Caco-2 (cell line): ENCODE data around the gene BTN1A1. TPM values are rescaled to one million over a fixed set of nuclear protein-coding genes. Genes with fewer than 3 reads are reported as not detected.
A peak's percentile ranks its signal among the peaks of the same experiment; 100 is the strongest.
"Not testable (repeated sequence)": the region's sequence is repeated elsewhere in the genome, so short reads cannot be mapped to it uniquely, and the experiment has no call there.

Source experiments
- BruUV-seq: library from RNA; stranded (reverse); fragments of 400-500 nt; replicated peaks from 2 replicates; lab custom pipeline; 2021; lab: Mats Ljungman, UMichigan
- CTCF ChIA-PET: fragments of 300-600 bp; sonication (Branson Sonifier 250); formaldehyde crosslinking; loops from one replicate; lab custom pipeline; 2022; ENCODE audit warnings: antibody characterized with exemption; lab: Charles Lee
- POLR2A ChIA-PET: fragments of 300-600 bp; sonication (Branson Sonifier 250); formaldehyde crosslinking; loops from one replicate; lab custom pipeline; 2022; ENCODE audit warnings: antibody characterized with exemption; lab: Charles Lee
- DNase-seq, 2 experiments: peaks; one replicate each; pipeline versions ENCODE4 v3.0.0 to v3.0.0-alpha.2; 2020 to 2022
- H3K27me3 ChIP-seq: replicated peaks from 2 replicates; pipeline ENCODE4 v1.6.0; 2011; ENCODE audit warnings: low read length; ENCODE audit not compliant: control insufficient read depth, insufficient read depth
- H3K36me3 ChIP-seq: 2 replicates; pipeline ENCODE4 v1.5.1; 2011; ENCODE audit warnings: low read length; ENCODE audit not compliant: control insufficient read depth, insufficient read depth
- H3K4me1 ChIP-seq: fragments of 250-450 bp; sonication (Bioruptor Pico); 2 replicates; pipeline ENCODE4 v1.5.1; 2020; ENCODE audit warnings: mild to moderate bottlenecking
- H3K4me3 ChIP-seq: 2 replicates; pipeline ENCODE4 v1.5.1; 2011; ENCODE audit warnings: low read depth, mild to moderate bottlenecking, control low read depth, low read length
- H3K9me3 ChIP-seq: fragments of 250-450 bp; sonication (Bioruptor Pico); 2 replicates; pipeline ENCODE4 v1.5.1; 2020; ENCODE audit warnings: mild to moderate bottlenecking, moderate library complexity
- H3K27ac Mint-ChIP-seq: one replicate; pipeline ENCODE4 v1.8.0; 2022; ENCODE audit warnings: mixed read lengths; ENCODE audit not compliant: unreplicated experiment
- H3K27me3 Mint-ChIP-seq: one replicate; pipeline ENCODE4 v1.8.0; 2022; ENCODE audit warnings: mixed read lengths; ENCODE audit not compliant: insufficient read depth, unreplicated experiment
- H3K36me3 Mint-ChIP-seq: one replicate; pipeline ENCODE4 v1.8.0; 2022; ENCODE audit warnings: mild to moderate bottlenecking, mixed read lengths; ENCODE audit not compliant: insufficient read depth, unreplicated experiment
- H3K4me1 Mint-ChIP-seq: one replicate; pipeline ENCODE4 v1.8.0; 2022; ENCODE audit warnings: low read depth, mixed read lengths; ENCODE audit not compliant: unreplicated experiment
- H3K4me3 Mint-ChIP-seq: one replicate; pipeline ENCODE4 v1.8.0; 2022; ENCODE audit warnings: mild to moderate bottlenecking, moderate library complexity, mixed read lengths; ENCODE audit not compliant: unreplicated experiment
- H3K9me3 Mint-ChIP-seq: one replicate; pipeline ENCODE4 v1.8.0; 2022; ENCODE audit warnings: mixed read lengths; ENCODE audit not compliant: unreplicated experiment
- CTCF ChIP-seq, 2 experiments: fragments of 200-600 bp in 1 of 2; IDR thresholded peaks; 1 replicate in 1 of 2; 2 replicates in 1 of 2; pipeline versions ENCODE4 v1.5.1 to v1.8.0; 2011 to 2022; ENCODE audit warnings: antibody characterized with exemption in 1 of 2, control low read depth in 1 of 2, inconsistent platforms in 1 of 2, low read depth in 1 of 2, low read length in 1 of 2, mild to moderate bottlenecking in 1 of 2, moderate library complexity in 1 of 2; ENCODE audit not compliant: insufficient read depth in 1 of 2, severe bottlenecking in 1 of 2, unreplicated experiment in 1 of 2
- intact Hi-C: fragments of 100-400 bp; cut with micrococcal nuclease; formaldehyde crosslinking; loops from one replicate; pipeline ENCODE4 v1.10.0; 2022; ENCODE audit not compliant: unreplicated experiment
- total RNA-seq: library from RNA; stranded (reverse); gene quantifications from 2 replicates; pipeline ENCODE4 v1.2.3, GENCODE V29; 2022

The BTN1A1 gene
- total RNA-seq, 1 experiment from 2014 or later = 7.3 TPM

GRCh38 chr6:26520850-26521599, 20.9 kb downstream of the BTN1A1 start:
- Mint-ChIP-seq H3K4me3 (peak overlapping the region; percentile 92), H3K27me3 (peaks cover 3% of the 10 kb centered on the region), H3K27ac (peak overlapping the region; percentile 96), H3K9me3 (no peaks in the 10 kb centered on the region), H3K36me3 (peaks cover 22% of the 10 kb centered on the region), H3K4me1 (peaks cover 35% of the 10 kb centered on the region)
- Histone ChIP-seq H3K4me1 (peaks cover 10% of the 10 kb centered on the region), H3K4me3 (peak overlapping the region; percentile 94), H3K36me3 (no peaks in the 10 kb centered on the region), H3K27me3 (no peaks in the 10 kb centered on the region), H3K9me3 (no peaks in the 10 kb centered on the region)
- no TSS peak for BruUV-seq
- ChIA-PET CTCF (interaction anchor here (0.7 to 1.5 kb wide), 3 partner anchors 12 to 179 kb away, joined by 3 to 5 read pairs (median 3); no protein-coding TSS in a partner anchor), POLR2A (interaction anchor here (0.6 to 2.5 kb wide), 5 partner anchors 12 to 190 kb away, joined by 3 to 9 read pairs (median 3); no protein-coding TSS in a partner anchor)
- no peak for TF ChIP-seq CTCF (IDR thresholded peaks at IDR 0.05; ENCODE audit: insufficient read depth in 1 of 2, low read depth in 1 of 2, low read length in 1 of 2, severe bottlenecking in 1 of 2, unreplicated experiment in 1 of 2)
- intact Hi-C loops = loop anchor here (1.0 to 5.0 kb wide), 4 partner anchors 16 to 179 kb away; no protein-coding TSS in a partner anchor
- peak; percentile 90 to 91 for DNase-seq

GRCh38 chr6:26521600-26522391, 21.7 kb downstream of the BTN1A1 start:
- TF ChIP-seq CTCF (IDR thresholded peaks at IDR 0.05; ENCODE audit: insufficient read depth in 1 of 2, low read depth in 1 of 2, low read length in 1 of 2, severe bottlenecking in 1 of 2, unreplicated experiment in 1 of 2) = peak; percentile 18 to 53
- Mint-ChIP-seq H3K27ac (peak overlapping the region; percentile 96), H3K4me3 (peak overlapping the region; percentile 92), H3K27me3 (peaks cover 3% of the 10 kb centered on the region), H3K4me1 (peaks cover 30% of the 10 kb centered on the region), H3K9me3 (no peaks in the 10 kb centered on the region), H3K36me3 (peaks cover 22% of the 10 kb centered on the region)
- H3K4me1 ChIP-seq = peaks cover 9% of the 10 kb centered on the region
- intact Hi-C loops = loop anchor here (1.0 to 5.0 kb wide), 4 partner anchors 16 to 179 kb away; no protein-coding TSS in a partner anchor
- ChIA-PET CTCF (interaction anchor here (0.7 to 1.5 kb wide), 3 partner anchors 12 to 180 kb away, joined by 3 to 5 read pairs (median 3); no protein-coding TSS in a partner anchor), POLR2A (interaction anchor here (1.0 to 2.5 kb wide), 2 partner anchors 11 to 42 kb away, joined by 3 to 9 read pairs; no protein-coding TSS in a partner anchor)
- BruUV-seq = no TSS peak
- peak overlapping the region; percentile 94 for H3K4me3 ChIP-seq
- no peaks in the 10 kb centered on the region for H3K9me3 ChIP-seq
- H3K36me3 ChIP-seq = no peaks in the 10 kb centered on the region
- DNase-seq = peak; percentile 85 to 92
- no peaks in the 10 kb centered on the region for H3K27me3 ChIP-seq

GRCh38 chr6:26522486-26523228, 22.6 kb downstream of the BTN1A1 start:
- H3K9me3 Mint-ChIP-seq, H3K4me1 ChIP-seq, H3K36me3 ChIP-seq, CTCF ChIA-PET, H3K9me3 ChIP-seq, H3K27me3 ChIP-seq, H3K27me3 Mint-ChIP-seq: not testable (repeated sequence)
- H3K4me3 ChIP-seq = peak overlapping the region; percentile 94
- TSS peak; percentile 34 for BruUV-seq
- peak in 1 of 2 experiments; percentile 24 for DNase-seq
- intact Hi-C loops = loop anchor here (5.0 kb wide), 1 partner anchor 45 kb away; no protein-coding TSS in a partner anchor
- peaks cover 22% of the 10 kb centered on the region for H3K36me3 Mint-ChIP-seq
- H3K27ac Mint-ChIP-seq = peak overlapping the region; percentile 96
- peaks cover 28% of the 10 kb centered on the region for H3K4me1 Mint-ChIP-seq
- POLR2A ChIA-PET = interaction anchor here (2.5 kb wide), 1 partner anchor 10 kb away, joined by 9 read pairs; no protein-coding TSS in a partner anchor
- peak overlapping the region; percentile 92 for H3K4me3 Mint-ChIP-seq

- peaks cover 22% of the 10 kb centered on the region for H3K36me3 Mint-ChIP-seq
- H3K27ac Mint-ChIP-seq, BruUV-seq, H3K9me3 Mint-ChIP-seq, H3K27me3 ChIP-seq, DNase-seq, H3K4me3 Mint-ChIP-seq, H3K9me3 ChIP-seq, H3K4me1 ChIP-seq, H3K4me3 ChIP-seq, H3K36me3 ChIP-seq, H3K27me3 Mint-ChIP-seq, POLR2A ChIA-PET: not testable (repeated sequence)
- H3K4me1 Mint-ChIP-seq = peaks cover 28% of the 10 kb centered on the region
- intact Hi-C loops = loop anchor here (5.0 kb wide), 1 partner anchor 43 kb away; no protein-coding TSS in a partner anchor
- CTCF ChIA-PET = interaction anchor here (0.7 kb wide), 1 partner anchor 71 kb away, joined by 3 read pairs; no protein-coding TSS in a partner anchor
Measured at GRCh38 chr6:26524314-26524713, 24.2 kb downstream of the BTN1A1 start.
